HepG2 (cell line): Measurements from ENCODE around the gene KRTAP3-1. TPM values are rescaled to one million over a fixed set of nuclear protein-coding genes. Genes with fewer than 3 reads are reported as not detected.

ENCODE experiments used
- ATAC-seq: fragments of 200-7000 bp; cut with Tn5 transposase; 3 replicates; pipeline ENCODE4 v1.9.1; 2020; ENCODE audit warnings: mild to moderate bottlenecking, moderate library complexity
- BruUV-seq: library from RNA; stranded (reverse); fragments of 400-500 nt; replicated peaks from 2 replicates; lab custom pipeline; 2021; lab: Mats Ljungman, UMichigan
- CTCF ChIA-PET: fragments of 300-600 bp; formaldehyde crosslinking; extraction: SDS; loops from one replicate; lab custom pipeline; 2021; ENCODE audit warnings: low total read pairs, inconsistent platforms, low intra/inter-chr PET ratio; lab: Yijun Ruan, JAX
- POLR2A ChIA-PET: fragments of 350-600 bp; sonication (Branson Sonifier 250); formaldehyde crosslinking; loops from one replicate; lab custom pipeline; 2020; ENCODE audit warnings: antibody characterized with exemption, inconsistent platforms; lab: Yijun Ruan, JAX
- DNase-seq: peaks from one replicate; pipeline ENCODE4 v3.0.0-alpha.2; 2015; ENCODE audit warnings: low spot score
- FAIRE-seq: peaks from 3 replicates; lab custom pipeline; 2011; peaks lifted over from hg19 to GRCh38; lab: Jason Lieb, UNC
- H2AFZ ChIP-seq: one replicate; pipeline ENCODE4 v1.6.1; 2011; ENCODE audit warnings: low read length, inconsistent platforms
- H3K27ac ChIP-seq: fragments of 300-600 bp; 3 replicates; pipeline ENCODE4 v1.8.0; 2011; ENCODE audit warnings: mixed run types, mild to moderate bottlenecking, mixed read lengths, low read length, inconsistent platforms; ENCODE audit not compliant: insufficient read depth; ENCODE audit errors: extremely low read length
- H3K27me3 ChIP-seq, 2 experiments: fragments of 200-600 bp in 1 of 2; 2 replicates in 1 of 2; 3 replicates in 1 of 2; pipeline versions ENCODE4 v1.6.0 to v1.8.0; 2011; ENCODE audit warnings: low read length in 2 of 2, mild to moderate bottlenecking in 2 of 2, moderate library complexity in 2 of 2, inconsistent platforms in 1 of 2; ENCODE audit not compliant: insufficient read depth in 2 of 2, control insufficient read depth in 1 of 2
- H3K36me3 ChIP-seq, 2 experiments: fragments of 200-600 bp in 1 of 2; replicated peaks in 1 of 2; 2 replicates in 1 of 2; 3 replicates in 1 of 2; pipeline versions ENCODE4 v1.5.1 to v1.8.0; 2011; ENCODE audit warnings: low read length in 2 of 2, inconsistent platforms in 1 of 2; ENCODE audit not compliant: insufficient read depth in 2 of 2, control insufficient read depth in 1 of 2
- H3K4me1 ChIP-seq: 2 replicates; pipeline ENCODE4 v1.5.1; 2012; ENCODE audit warnings: low read length, inconsistent platforms; ENCODE audit not compliant: insufficient read depth
- H3K4me2 ChIP-seq: 2 replicates; pipeline ENCODE4 v1.6.0; 2011; ENCODE audit warnings: low read depth, low read length, inconsistent platforms
- H3K4me3 ChIP-seq, 3 experiments: fragments of 200-600 bp in 1 of 3; sonication (generic), shearing (Covaris generic) in 1 of 3; replicated peaks in 1 of 3; 2 replicates each; pipeline ENCODE4 v1.5.1; 2011 to 2016; ENCODE audit warnings: low read length in 3 of 3, inconsistent platforms in 2 of 3, low read depth in 2 of 3, mild to moderate bottlenecking in 2 of 3, control low read depth in 1 of 3, mixed read lengths in 1 of 3; ENCODE audit not compliant: insufficient read depth in 1 of 3
- H3K79me2 ChIP-seq: one replicate; pipeline ENCODE4 v1.6.1; 2011; ENCODE audit warnings: low read length, inconsistent platforms; ENCODE audit not compliant: insufficient read depth
- H3K9ac ChIP-seq: 2 replicates; pipeline ENCODE4 v1.6.0; 2011; ENCODE audit warnings: mild to moderate bottlenecking, low read depth, low read length, inconsistent platforms; ENCODE audit not compliant: insufficient read depth
- H3K9me3 ChIP-seq: 2 replicates; pipeline ENCODE4 v1.5.1; 2012; ENCODE audit warnings: mild to moderate bottlenecking, low read length
- H4K20me1 ChIP-seq: 2 replicates; pipeline ENCODE4 v1.6.0; 2011; ENCODE audit warnings: inconsistent platforms, mild to moderate bottlenecking, low read length, moderate library complexity; ENCODE audit not compliant: insufficient read depth
- JUND ChIP-seq: sonication (generic); formaldehyde crosslinking; IDR thresholded peaks from 2 replicates; pipeline ENCODE4 v1.8.0; 2022; ENCODE audit warnings: mild to moderate bottlenecking, missing genetic modification reagents
- MAFF ChIP-seq: IDR thresholded peaks from 2 replicates; pipeline ENCODE4 v1.6.1; 2011; ENCODE audit warnings: low read depth, low read length, improper control_type of control experiment
- MAFK ChIP-seq, 2 experiments: IDR thresholded peaks in 1 of 2; conservative IDR thresholded peaks in 1 of 2; 2 replicates each; pipeline ENCODE4 v1.6.1; 2011; ENCODE audit warnings: improper control_type of control experiment in 2 of 2, low read length in 2 of 2
- ZHX2 ChIP-seq, 2 experiments: sonication (generic) in 1 of 2; formaldehyde crosslinking in 1 of 2; IDR thresholded peaks; 2 replicates each; pipeline versions ENCODE4 v1.6.1 to v1.9.0; 2014 to 2022; ENCODE audit warnings: antibody characterized with exemption in 1 of 2, borderline replicate concordance in 1 of 2, inconsistent platforms in 1 of 2, low read depth in 1 of 2, missing genetic modification reagents in 1 of 2
- in situ Hi-C: cut with HindIII; loops from 2 replicates; pipeline ENCODE4 v1.10.0; 2017; ENCODE audit warnings: low pct_unique_long_range_greater_than_20kb; ENCODE audit not compliant: extremely low pct_ligation_motif_present
- intact Hi-C: fragments of 100-400 bp; cut with micrococcal nuclease; formaldehyde crosslinking; loops from one replicate; pipeline ENCODE4 v1.10.0; 2022; ENCODE audit not compliant: unreplicated experiment
- polyA plus RNA-seq, 8 experiments: library from polyadenylated mRNA; depleted of rRNA in 3 of 8; stranded (reverse) in 7 of 8; unstranded in 1 of 8; fragments of >200 nt; fragmentation: Illumina TruSeq in 4 of 8; extraction: Trizol in 4 of 8; gene quantifications; 2 replicates each; pipeline versions ENCODE4 v1.2.1 to v1.2.3, GENCODE V29; 2011 to 2016; ENCODE audit warnings: low read depth in 4 of 8, missing spikeins in 1 of 8, mixed read lengths in 1 of 8; ENCODE audit not compliant: insufficient read depth in 1 of 8
- total RNA-seq, 5 experiments: library from RNA; depleted of rRNA; stranded (reverse); fragments of >200 nt; fragmentation: Illumina TruSeq; extraction: Trizol; gene quantifications; 2 replicates each; pipeline ENCODE4 v1.2.3, GENCODE V29; 2016; ENCODE audit warnings: low read depth in 1 of 5

KRTAP3-1 gene
- total and polyA plus RNA-seq, 2 of the 13 experiments (the other 11 are each of a cell fraction or from before 2014, with no cell fraction given) = 0.29 to 3.7 TPM

- CTCF ChIA-PET = no interaction called here
- intact Hi-C loops (no loop called here), in situ Hi-C loops (no loop called here)
- H4K20me1 ChIP-seq = no peaks in the 10 kb centered on the region
- H3K4me2 ChIP-seq = no peak overlapping the region
- H3K79me2 ChIP-seq = no peaks in the 10 kb centered on the region
- H3K27ac ChIP-seq = no peak overlapping the region
- no peaks in the 10 kb centered on the region for H3K4me1 ChIP-seq
- BruUV-seq = no TSS peak
- no peak overlapping the region for H2AFZ ChIP-seq
- no peak for FAIRE-seq
- no peak for DNase-seq
- no peak for ATAC-seq
- TF ChIP-seq MAFK (conservative IDR thresholded peaks at IDR 0.05 in 1 of 2, IDR thresholded peaks at IDR 0.05 in 1 of 2; ENCODE audit: low read length in 2 of 2) (peak; percentile 14 to 66; a peak in 2 of 4 replicates), JUND (CRISPR knock-in tag) (no peak), MAFF (peak; percentile 72), ZHX2 (IDR thresholded peaks at IDR 0.05; ENCODE audit: low read depth) (no peak), ZHX2 (CRISPR knock-in tag; IDR thresholded peaks at IDR 0.05; ENCODE audit: borderline replicate concordance) (no peak)
- no peak overlapping the region for H3K9ac ChIP-seq
- H3K9me3 ChIP-seq = no peaks in the 10 kb centered on the region
- POLR2A ChIA-PET = no interaction called here
- no peak overlapping the region for H3K4me3 ChIP-seq
- H3K36me3 ChIP-seq = no peaks in the 10 kb centered on the region
- no peaks in the 10 kb centered on the region for H3K27me3 ChIP-seq
Measured at GRCh38 chr17:40975516-40975915, 33.4 kb downstream of the KRTAP3-1 start.
